Smooth muscle cell (in vitro differentiated cells): ENCODE measurements around the gene SLCO4A1. TPM values are rescaled to one million over a fixed set of nuclear protein-coding genes. Genes with fewer than 3 reads are reported as not detected.

ENCODE experiments used
- DNase-seq: peaks from one replicate; lab custom pipeline; 2025; ENCODE audit not compliant: unreplicated experiment; lab: John Stamatoyannopoulos, UW
- H2AFZ ChIP-seq: fragments of 200-600 bp; sonication (generic); 2 replicates; pipeline ENCODE4 v1.6.0; 2016; ENCODE audit warnings: antibody characterized with exemption, low read depth, mild to moderate bottlenecking
- H3F3A ChIP-seq: fragments of 200-600 bp; sonication (generic); 2 replicates; pipeline ENCODE4 v1.6.0; 2017; ENCODE audit warnings: antibody characterized with exemption, low read depth
- H3K27ac ChIP-seq: fragments of 200-600 bp; sonication (generic); 2 replicates; pipeline ENCODE4 v1.5.1; 2016; ENCODE audit warnings: low read depth, mild to moderate bottlenecking
- H3K27me3 ChIP-seq: fragments of 200-600 bp; sonication (generic); 2 replicates; pipeline ENCODE4 v1.6.1; 2016; ENCODE audit warnings: low read depth, mild to moderate bottlenecking
- H3K36me3 ChIP-seq: fragments of 200-600 bp; sonication (generic); 2 replicates; pipeline ENCODE4 v1.5.1; 2016; ENCODE audit warnings: low read depth
- H3K4me1 ChIP-seq: fragments of 200-600 bp; sonication (generic); 2 replicates; pipeline ENCODE4 v1.5.1; 2016; ENCODE audit warnings: low read depth
- H3K4me2 ChIP-seq: fragments of 200-600 bp; sonication (generic); 2 replicates; pipeline ENCODE4 v1.6.0; 2016; ENCODE audit warnings: mild to moderate bottlenecking
- H3K4me3 ChIP-seq: fragments of 200-600 bp; sonication (generic); 2 replicates; pipeline ENCODE4 v1.5.1; 2016; ENCODE audit warnings: mild to moderate bottlenecking
- H3K79me2 ChIP-seq: fragments of 200-600 bp; sonication (generic); 2 replicates; pipeline ENCODE4 v1.6.0; 2016; ENCODE audit warnings: low read depth, mild to moderate bottlenecking
- H3K9ac ChIP-seq: fragments of 200-600 bp; sonication (generic); 2 replicates; pipeline ENCODE4 v1.6.0; 2016; ENCODE audit warnings: low read depth
- H3K9me3 ChIP-seq: fragments of 200-600 bp; sonication (generic); replicated peaks from 2 replicates; pipeline ENCODE4 v1.5.1; 2016; ENCODE audit warnings: low read depth
- H4K20me1 ChIP-seq: fragments of 200-600 bp; sonication (generic); 2 replicates; pipeline ENCODE4 v1.6.0; 2016; ENCODE audit warnings: low read depth
- CTCF ChIP-seq: fragments of 200-600 bp; sonication (generic); IDR thresholded peaks from 2 replicates; pipeline ENCODE4 v1.5.1; 2017; ENCODE audit warnings: borderline replicate concordance, mild to moderate bottlenecking, antibody characterized with exemption; ENCODE audit not compliant: insufficient read depth, poor library complexity, severe bottlenecking
- WGBS: methylation state at CpG from one replicate; pipeline ENCODE4 v1.1.7; 2016; ENCODE audit warnings: low lambda C conversion rate; 5-methylcytosine and 5-hydroxymethylcytosine counted together
- polyA plus RNA-seq: library from polyadenylated mRNA; unstranded; fragments of >200 nt; fragmentation: Nextera tagmentation; extraction: Ambion mirVana; gene quantifications from 2 replicates; pipeline ENCODE4 v1.2.1, GENCODE V29; 2016
- total RNA-seq: library from RNA; depleted of rRNA; stranded (reverse); fragments of >200 nt; gene quantifications from 2 replicates; pipeline ENCODE4 v1.2.3, GENCODE V29; 2014

SLCO4A1 gene
- total and polyA plus RNA-seq, 2 experiments from 2014 or later: 0.81 to 1.4 TPM

DNA sequence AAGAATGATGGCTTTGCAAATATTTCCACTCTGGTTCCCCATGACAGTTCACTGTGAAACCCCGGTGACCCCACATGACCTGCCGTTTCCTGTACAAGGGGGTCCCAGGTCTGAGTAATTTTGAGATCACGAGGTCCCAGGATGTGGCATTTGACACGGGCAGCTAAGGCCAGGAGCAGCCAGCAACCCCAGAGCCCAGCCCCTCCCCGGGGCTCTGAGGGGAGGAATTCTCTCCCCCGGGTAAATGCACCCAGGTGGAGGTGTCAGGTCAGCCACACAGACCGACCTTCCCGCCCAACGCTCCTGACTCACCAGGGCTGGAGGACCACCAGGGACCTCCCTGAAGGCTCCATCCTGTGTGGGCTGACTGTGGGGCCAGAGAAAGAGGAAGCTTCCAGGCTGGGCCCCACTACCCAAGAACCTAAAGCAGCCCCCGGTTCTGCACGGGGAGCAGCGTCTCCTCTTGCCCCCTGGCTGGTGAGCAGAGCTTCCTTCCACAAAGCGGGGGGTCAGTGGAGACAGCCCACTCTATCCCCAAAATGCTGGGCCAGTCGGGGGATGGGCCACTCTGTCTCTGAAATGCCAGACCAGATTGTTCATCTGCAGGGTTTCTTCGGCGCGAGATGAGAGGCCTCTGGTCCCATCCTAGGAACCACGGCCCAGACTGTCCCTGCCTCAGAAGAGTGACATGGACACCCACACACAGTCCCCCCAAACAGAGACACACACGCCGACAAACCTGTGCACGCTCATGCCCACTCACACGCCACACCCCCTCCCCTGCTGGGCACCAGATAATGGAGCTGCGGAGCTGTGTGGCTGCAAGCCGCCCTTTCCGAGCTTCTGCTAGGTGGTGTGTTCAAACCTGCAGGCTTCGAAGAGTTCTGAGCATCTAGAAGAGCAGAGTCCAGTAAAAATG lies 23.4 kb upstream of the SLCO4A1 start:
- no peak overlapping the region for H3K27ac ChIP-seq
- TF ChIP-seq CTCF: no peak
- H3F3A ChIP-seq: no peaks in the 10 kb centered on the region
- H3K4me1 ChIP-seq: peaks cover 7% of the 10 kb centered on the region
- no peak for DNase-seq
- H3K4me2 ChIP-seq: no peak overlapping the region
- H3K9me3 ChIP-seq: no peaks in the 10 kb centered on the region
- H3K27me3 ChIP-seq: no peaks in the 10 kb centered on the region
- no peak overlapping the region for H2AFZ ChIP-seq
- H4K20me1 ChIP-seq: no peaks in the 10 kb centered on the region
- H3K36me3 ChIP-seq: no peaks in the 10 kb centered on the region
- no peak overlapping the region for H3K9ac ChIP-seq
- WGBS: 71% methylated on average over 26 of the region's 26 CpGs
- H3K79me2 ChIP-seq: no peaks in the 10 kb centered on the region
- H3K4me3 ChIP-seq: no peak overlapping the region

DNA sequence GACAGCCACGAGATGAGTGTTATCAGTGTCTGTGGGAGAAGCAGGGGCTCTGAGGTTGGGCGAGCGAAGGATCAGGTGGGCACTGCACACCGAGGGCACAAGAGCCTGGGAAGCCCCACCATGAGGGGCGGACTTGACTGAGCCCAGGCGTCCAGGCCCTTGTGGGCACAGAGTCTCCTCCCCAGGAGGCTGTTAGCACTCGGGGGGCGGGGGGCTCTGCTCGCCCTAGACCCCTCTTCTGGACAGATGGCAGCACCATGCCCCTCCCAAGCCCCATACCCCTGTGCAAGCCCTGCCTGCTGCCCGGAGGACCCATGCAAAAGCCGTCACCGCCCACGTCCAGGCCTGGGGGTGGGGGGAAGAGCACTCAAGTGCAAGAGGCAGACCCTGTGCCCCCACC lies 21.7 kb upstream of the SLCO4A1 start:
- Histone ChIP-seq H3K9ac (no peak overlapping the region), H3K27ac (no peak overlapping the region), H3K27me3 (no peaks in the 10 kb centered on the region), H3F3A (no peaks in the 10 kb centered on the region), H3K79me2 (no peaks in the 10 kb centered on the region), H3K4me3 (no peak overlapping the region), H3K36me3 (no peaks in the 10 kb centered on the region), H3K4me1 (peaks cover 7% of the 10 kb centered on the region), H3K4me2 (no peak overlapping the region), H4K20me1 (no peaks in the 10 kb centered on the region), H3K9me3 (no peaks in the 10 kb centered on the region), H2AFZ (no peak overlapping the region)
- 91% methylated on average over 12 of the region's 13 CpGs for WGBS
- TF ChIP-seq CTCF: no peak
- no peak for DNase-seq

DNA sequence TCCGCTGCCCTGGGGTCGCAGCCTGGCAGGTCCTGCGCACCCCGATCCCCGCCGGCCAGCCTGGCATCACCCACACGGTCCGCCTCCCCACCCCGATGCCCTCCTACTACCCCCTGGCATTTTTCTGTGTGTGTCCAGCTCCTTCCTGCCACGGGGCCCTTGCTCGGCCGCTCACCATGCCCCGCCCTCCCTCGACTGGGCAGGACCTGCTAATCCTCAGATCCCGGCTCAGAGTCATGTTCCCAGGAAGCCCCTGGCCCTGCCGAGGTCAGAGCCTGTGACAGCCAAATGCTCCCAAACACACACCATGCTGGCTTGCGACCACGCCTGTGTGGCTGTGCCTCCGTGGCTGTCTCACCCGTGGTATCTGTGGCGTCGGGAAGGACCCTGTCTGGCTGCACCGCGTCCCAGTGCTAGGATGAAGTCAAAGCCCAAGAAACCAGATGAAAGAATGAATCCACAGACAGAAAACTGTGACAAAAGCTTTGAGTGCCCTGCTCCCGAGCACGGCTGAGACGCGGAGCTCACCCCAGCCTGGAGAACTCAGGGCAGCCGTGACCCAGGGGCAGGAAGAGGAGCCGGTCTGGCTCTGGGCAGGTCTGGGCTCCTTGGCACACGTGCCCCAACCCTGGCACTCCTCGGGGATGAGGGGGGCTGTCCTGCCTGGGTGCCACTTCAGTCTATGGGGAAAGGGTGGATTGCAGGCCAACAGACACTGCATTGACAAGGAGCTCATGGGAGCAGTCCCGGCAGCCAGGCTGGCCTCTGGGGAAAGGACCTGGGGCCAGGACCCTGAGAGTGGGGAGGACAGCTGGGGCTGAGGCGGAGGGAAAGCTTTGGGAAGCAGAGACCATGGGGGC lies 20.8 kb upstream of the SLCO4A1 start:
- Histone ChIP-seq H3K4me2 (no peak overlapping the region), H3K36me3 (no peaks in the 10 kb centered on the region), H3K79me2 (no peaks in the 10 kb centered on the region), H3F3A (no peaks in the 10 kb centered on the region), H2AFZ (no peak overlapping the region), H3K27me3 (no peaks in the 10 kb centered on the region), H3K4me1 (peaks cover 7% of the 10 kb centered on the region), H3K9me3 (no peaks in the 10 kb centered on the region), H4K20me1 (no peaks in the 10 kb centered on the region), H3K4me3 (no peak overlapping the region), H3K9ac (no peak overlapping the region), H3K27ac (no peak overlapping the region)
- 89% methylated on average over 28 of the region's 34 CpGs for WGBS
- no peak for TF ChIP-seq CTCF
- DNase-seq: no peak
